HuH-7 (cell line): Measurements from ENCODE around the gene ATP2C1.
"Not testable (repeated sequence)": the region's sequence is repeated elsewhere in the genome, so short reads cannot be mapped to it uniquely, and the experiment has no call there.

Experiments
- DNase-seq: peaks from one replicate; pipeline ENCODE4 v3.0.0; 2011; ENCODE audit warnings: low spot score

ATP2C1 gene

GRCh38 chr3:130893376-130894129, at the start of gene ATP2C1:
Gene ATP2C1 (plus strand): TSS chr3:130894084. CDS start chr3:130894770, 686 bp downstream.
- DNase-seq = peak; percentile 84

GRCh38 chr3:130844462-130844861, 49.4 kb upstream of the ATP2C1 start:
- no peak for DNase-seq

GRCh38 chr3:130846181-130846580, 47.7 kb upstream of the ATP2C1 start:
- no peak for DNase-seq

- DNase-seq = no peak
Measured at GRCh38 chr3:130849091-130849552, 44.8 kb upstream of the ATP2C1 start.

GRCh38 chr3:130850044-130850797, 43.7 kb upstream of the ATP2C1 start:
- DNase-seq = no peak

- no peak for DNase-seq
Measured at GRCh38 chr3:130850843-130851242, 43.0 kb upstream of the ATP2C1 start.

- DNase-seq = no peak
Measured at GRCh38 chr3:130851277-130851676, 42.6 kb upstream of the ATP2C1 start.

- DNase-seq = no peak
Measured at GRCh38 chr3:130853581-130853980, 40.3 kb upstream of the ATP2C1 start.

GRCh38 chr3:130854208-130854864, 39.5 kb upstream of the ATP2C1 start:
- no peak for DNase-seq

GRCh38 chr3:130857336-130858026, 36.4 kb upstream of the ATP2C1 start:
- DNase-seq = no peak

GRCh38 chr3:130862130-130862529, 31.8 kb upstream of the ATP2C1 start:
- not testable (repeated sequence) for DNase-seq

- DNase-seq = no peak
Measured at GRCh38 chr3:130865489-130865888, 28.4 kb upstream of the ATP2C1 start.

GRCh38 chr3:130866327-130866726, 27.6 kb upstream of the ATP2C1 start:
- DNase-seq = no peak

- DNase-seq = no peak
Measured at GRCh38 chr3:130870423-130870822, 23.5 kb upstream of the ATP2C1 start.

GRCh38 chr3:130876594-130876993, 17.3 kb upstream of the ATP2C1 start:
- DNase-seq = no peak

- no peak for DNase-seq
Measured at GRCh38 chr3:130878464-130878863, 15.4 kb upstream of the ATP2C1 start.

GRCh38 chr3:130889416-130889946, 4.4 kb upstream of the ATP2C1 start:
- no peak for DNase-seq

- DNase-seq = peak; percentile 71
Measured at GRCh38 chr3:130892759-130893375, 1.0 kb upstream of the ATP2C1 start.

- DNase-seq = peak; percentile 32
Measured at GRCh38 chr3:130894130-130894985, 474 bp downstream of the ATP2C1 start.

- no peak for DNase-seq
Measured at GRCh38 chr3:130894986-130895280, 1.0 kb downstream of the ATP2C1 start.
